A549 (cell line): ENCODE measurements around the gene CAMTA1. TPM values are rescaled to one million over a fixed set of nuclear protein-coding genes. Genes with fewer than 3 reads are reported as not detected.

Experiments
- ATAC-seq, 2 experiments: fragments of 200-7000 bp in 1 of 2; fragments of >200 bp in 1 of 2; cut with Nextera tagmentation in 1 of 2; cut with Tn5 transposase in 1 of 2; 3 replicates each; pipeline versions ENCODE4 v1.8.0 to v1.9.1; 2018 to 2020; ENCODE audit warnings: mild to moderate bottlenecking in 1 of 2, moderate library complexity in 1 of 2
- CTCF ChIA-PET: fragments of 300-600 bp; sonication (Branson Sonifier 250); formaldehyde crosslinking; extraction: SDS; loops from one replicate; lab custom pipeline; 2021; ENCODE audit warnings: antibody characterized with exemption, inconsistent platforms; lab: Yijun Ruan, JAX
- POLR2A ChIA-PET: fragments of 350-600 bp; formaldehyde crosslinking; extraction: SDS; loops from one replicate; lab custom pipeline; 2021; ENCODE audit warnings: antibody characterized with exemption, inconsistent platforms; lab: Yijun Ruan, JAX
- DNase-seq, 2 experiments: peaks; one replicate each; pipeline versions ENCODE4 v3.0.0 to v3.0.0-alpha.2; 2011 to 2016; ENCODE audit warnings: low read depth in 1 of 2, low spot score in 1 of 2
- FAIRE-seq: peaks from 2 replicates; lab custom pipeline; 2011; peaks lifted over from hg19 to GRCh38; lab: Jason Lieb, UNC
- H3K27ac ChIP-seq, 2 experiments: fragments of >200 bp; sonication (Bioruptor Twin); formaldehyde crosslinking; 3 replicates each; pipeline ENCODE4 v1.5.1; 2016 to 2017
- H3K4me1 ChIP-seq: fragments of >200 bp; sonication (Bioruptor Twin); formaldehyde crosslinking; 3 replicates; pipeline ENCODE4 v1.6.1; 2016
- H3K4me2 ChIP-seq: fragments of >200 bp; sonication (Bioruptor Twin); formaldehyde crosslinking; 3 replicates; pipeline ENCODE4 v1.6.1; 2016
- H3K4me3 ChIP-seq: fragments of >200 bp; sonication (Bioruptor Twin); formaldehyde crosslinking; 3 replicates; pipeline ENCODE4 v1.5.1; 2016
- H3K9me3 ChIP-seq: fragments of >200 bp; sonication (Bioruptor Twin); formaldehyde crosslinking; 3 replicates; pipeline ENCODE4 v1.6.1; 2016
- BHLHE40 ChIP-seq: IDR thresholded peaks from 2 replicates; pipeline ENCODE4 v1.6.1; 2012; ENCODE audit warnings: low read depth, low read length, inconsistent platforms
- CBX2 ChIP-seq: fragments of 200-600 bp; sonication (generic); IDR thresholded peaks from 2 replicates; pipeline ENCODE4 v1.6.1; 2016; ENCODE audit warnings: low read depth, mild to moderate bottlenecking, borderline replicate concordance
- CEBPB ChIP-seq, 2 experiments: fragments of >200 bp in 1 of 2; sonication (Bioruptor Twin) in 1 of 2; formaldehyde crosslinking in 1 of 2; IDR thresholded peaks; 2 replicates each; pipeline ENCODE4 v1.6.1; 2012 to 2016
- EHMT2 ChIP-seq: fragments of 200-600 bp; sonication (generic); IDR thresholded peaks from 2 replicates; pipeline ENCODE4 v1.6.1; 2016; ENCODE audit warnings: antibody characterized with exemption, low read depth, mild to moderate bottlenecking, moderate library complexity
- ESRRA ChIP-seq: fragments of 150-350 bp; IDR thresholded peaks from 2 replicates; pipeline ENCODE4 v1.6.1; 2014; ENCODE audit warnings: mild to moderate bottlenecking, low read length, borderline replicate concordance
- FOSB ChIP-seq: fragments of 250-450 bp; sonication (Bioruptor Pico); IDR thresholded peaks from 2 replicates; pipeline ENCODE4 v1.5.0; 2020; ENCODE audit warnings: mild to moderate bottlenecking, moderate library complexity
- FOXS1 ChIP-seq: fragments of 250-450 bp; sonication (Bioruptor Pico); IDR thresholded peaks from 2 replicates; pipeline ENCODE4 v1.5.0; 2020; ENCODE audit warnings: mild to moderate bottlenecking, moderate library complexity
- JUNB ChIP-seq: fragments of >200 bp; sonication (Bioruptor Twin); formaldehyde crosslinking; IDR thresholded peaks from 2 replicates; pipeline ENCODE4 v1.6.1; 2016
- MYC ChIP-seq: IDR thresholded peaks from 2 replicates; pipeline ENCODE4 v1.6.1; 2012; ENCODE audit warnings: mild to moderate bottlenecking, inconsistent platforms, low read length, improper control_type of control experiment, borderline replicate concordance
- NPAS2 ChIP-seq: fragments of 250-450 bp; sonication (Bioruptor Pico); IDR thresholded peaks from 2 replicates; pipeline ENCODE4 v1.8.0; 2022; ENCODE audit warnings: mild to moderate bottlenecking, moderate library complexity, borderline replicate concordance
- NR3C1 ChIP-seq: fragments of >200 bp; sonication (Bioruptor Twin); formaldehyde crosslinking; IDR thresholded peaks from 3 replicates; pipeline ENCODE4 v1.6.1; 2017
- POLR2AphosphoS2 ChIP-seq: conservative IDR thresholded peaks from 2 replicates; pipeline ENCODE4 v1.6.1; 2012; ENCODE audit warnings: low read length, improper control_type of control experiment, inconsistent platforms
- RFX5 ChIP-seq: fragments of 450-650 bp; IDR thresholded peaks from 2 replicates; pipeline ENCODE4 v1.7.1; 2014; ENCODE audit warnings: antibody characterized with exemption, mild to moderate bottlenecking, moderate library complexity
- RNF2 ChIP-seq: fragments of 200-600 bp; sonication (generic); IDR thresholded peaks from 2 replicates; pipeline ENCODE4 v1.6.1; 2016; ENCODE audit warnings: low read depth, mild to moderate bottlenecking, antibody characterized with exemption, moderate library complexity, borderline replicate concordance
- SMC3 ChIP-seq: fragments of >200 bp; sonication (Bioruptor Twin); formaldehyde crosslinking; IDR thresholded peaks from 3 replicates; pipeline ENCODE4 v1.6.1; 2018; ENCODE audit warnings: inconsistent platforms
- TFCP2L1 ChIP-seq: fragments of 250-450 bp; sonication (Bioruptor Pico); IDR thresholded peaks from 2 replicates; pipeline ENCODE4 v1.5.0; 2021; ENCODE audit warnings: mild to moderate bottlenecking
- TP53 ChIP-seq: fragments of 250-450 bp; sonication (Bioruptor Pico); IDR thresholded peaks from 2 replicates; pipeline ENCODE4 v1.5.0; 2021; ENCODE audit warnings: mild to moderate bottlenecking, moderate library complexity
- ZC3H11A ChIP-seq: fragments of 450-650 bp; IDR thresholded peaks from 2 replicates; pipeline ENCODE4 v1.6.1; 2014; ENCODE audit warnings: antibody characterized with exemption, mild to moderate bottlenecking
- ZSCAN20 ChIP-seq: fragments of 250-450 bp; sonication (Bioruptor Pico); IDR thresholded peaks from 2 replicates; pipeline ENCODE4 v1.8.0; 2022; ENCODE audit warnings: mild to moderate bottlenecking, moderate library complexity
- WGBS: methylation state at CpG from one replicate; pipeline ENCODE4 v1.1.6; 2017; ENCODE audit errors: missing lambda C conversion rate; 5-methylcytosine and 5-hydroxymethylcytosine counted together
- polyA plus RNA-seq, 4 experiments: library from polyadenylated mRNA; depleted of rRNA in 3 of 4; stranded (reverse); fragments of >200 nt; fragmentation: RNase III in 1 of 4; extraction: RNeasy Plus Mini Kit Qiagen cat#74134 plus additional on column Dnase treatment in 1 of 4; gene quantifications; 2 replicates in 3 of 4; 3 replicates in 1 of 4; pipeline ENCODE4 v1.2.3, GENCODE V29; 2011 to 2017
- TF ChIP-seq, protein P1 (sequence below): IDR thresholded peaks from 2 replicates; pipeline ENCODE4 v1.6.1; 2012; ENCODE audit warnings: low read depth, borderline replicate concordance
- TF ChIP-seq, protein P2 (sequence below): fragments of 250-450 bp; sonication (Bioruptor Pico); IDR thresholded peaks from 2 replicates; pipeline ENCODE4 v1.5.0; 2020; ENCODE audit warnings: low read depth, mild to moderate bottlenecking, moderate library complexity
- TF ChIP-seq, protein P3 (sequence below): fragments of 150-350 bp; IDR thresholded peaks from 2 replicates; pipeline ENCODE4 v1.6.1; 2014; ENCODE audit warnings: low read depth, mild to moderate bottlenecking, low read length
- TF ChIP-seq, protein P4 (sequence below): fragments of >200 bp; sonication (Bioruptor Twin); formaldehyde crosslinking; IDR thresholded peaks from 3 replicates; pipeline ENCODE4 v1.6.1; 2016

CAMTA1 gene
- polyA plus RNA-seq, 2 of the 4 experiments (the other 2 are of a cell fraction) = 58.8 to 75.0 TPM

DNA sequence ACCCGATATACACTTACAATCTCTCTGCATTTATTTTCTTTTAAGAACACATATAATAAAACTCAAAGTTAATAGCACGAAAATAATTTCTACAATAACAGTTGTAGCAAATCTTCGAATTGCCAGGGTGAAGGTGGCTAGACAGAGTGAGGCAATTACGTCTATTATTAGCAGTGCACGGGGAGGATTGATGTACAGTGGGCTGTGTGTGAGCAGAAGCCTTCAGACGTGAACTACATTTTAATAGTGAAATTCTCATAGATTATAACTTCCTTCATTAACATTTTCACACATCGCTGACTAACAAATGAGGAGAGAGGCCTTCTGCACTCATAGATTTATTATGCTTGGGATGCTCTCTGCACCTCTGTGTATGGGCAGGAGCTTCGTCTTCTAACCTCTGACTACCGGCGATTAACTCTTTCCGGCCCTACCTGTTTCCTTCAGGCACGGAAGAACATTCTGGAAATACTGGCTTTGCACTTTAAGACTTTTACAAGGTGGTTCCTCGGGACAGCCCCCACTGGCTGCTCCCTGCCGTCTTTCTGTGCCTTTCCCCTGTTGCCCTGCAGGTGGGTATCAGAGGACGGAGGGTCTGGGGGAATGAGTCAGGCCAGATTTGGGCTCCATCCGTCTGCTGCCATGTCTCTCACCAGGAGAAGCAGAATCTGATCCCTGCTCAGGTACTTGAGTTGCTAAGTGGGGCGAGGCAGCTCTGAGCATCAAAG, 200.5 kb downstream of the CAMTA1 start:
- FAIRE-seq = no peak
- 56% methylated on average over 17 of the region's 17 CpGs for WGBS
- H3K4me3 ChIP-seq = no peak overlapping the region
- no peak for ATAC-seq
- TF ChIP-seq ESRRA (no peak), ZC3H11A (no peak), EHMT2 (no peak), JUNB (no peak), RNF2 (no peak), SMC3 (no peak), TP53 (CRISPR knock-in tag) (no peak), TFCP2L1 (no peak), MYC (no peak), FOXS1 (no peak)
- TF ChIP-seq, protein P1, sequence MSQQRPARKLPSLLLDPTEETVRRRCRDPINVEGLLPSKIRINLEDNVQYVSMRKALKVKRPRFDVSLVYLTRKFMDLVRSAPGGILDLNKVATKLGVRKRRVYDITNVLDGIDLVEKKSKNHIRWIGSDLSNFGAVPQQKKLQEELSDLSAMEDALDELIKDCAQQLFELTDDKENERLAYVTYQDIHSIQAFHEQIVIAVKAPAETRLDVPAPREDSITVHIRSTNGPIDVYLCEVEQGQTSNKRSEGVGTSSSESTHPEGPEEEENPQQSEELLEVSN = no peak
- TF ChIP-seq, all 56 proteins: peak for 0
- no peaks in the 10 kb centered on the region for H3K4me1 ChIP-seq
- H3K27ac ChIP-seq = no peak overlapping the region
- ChIA-PET CTCF (no interaction called here), POLR2A (no interaction called here)
- no peak for DNase-seq
- H3K4me2 ChIP-seq = no peak overlapping the region
- H3K9me3 ChIP-seq = no peaks in the 10 kb centered on the region; the same call in 2 of the 3 replicates

DNA sequence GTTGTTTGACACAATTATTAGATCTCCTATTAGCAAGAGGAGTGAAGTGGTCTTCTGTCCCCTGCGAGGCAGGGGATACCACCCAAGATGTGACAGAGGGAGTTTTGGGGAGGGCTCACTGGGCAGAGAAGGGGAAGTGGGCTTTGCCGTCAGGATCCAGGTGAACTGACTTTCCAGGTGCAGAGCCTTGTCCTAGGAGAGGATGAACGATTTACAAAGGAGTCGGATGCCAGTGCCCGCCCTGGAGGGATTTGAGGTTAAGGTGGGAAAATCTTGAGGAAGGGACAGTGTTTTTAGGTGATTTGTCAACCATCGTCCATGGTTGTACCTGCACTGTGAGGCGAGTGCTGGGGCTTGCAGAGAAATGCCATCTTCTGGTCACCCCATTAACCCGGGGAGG, 201.0 kb downstream of the CAMTA1 start:
- 65% methylated on average over 6 of the region's 8 CpGs for WGBS
- ChIA-PET POLR2A (no interaction called here), CTCF (no interaction called here)
- FAIRE-seq (no peak), DNase-seq (no peak), ATAC-seq (no peak)
- H3K9me3 ChIP-seq = no peaks in the 10 kb centered on the region; the same call in 2 of the 3 replicates
- H3K4me1 ChIP-seq = peaks cover under 1% of the 10 kb centered on the region; the same call in 1 of the 3 replicates
- TF ChIP-seq RFX5 (no peak), FOXS1 (no peak), EHMT2 (no peak), CEBPB (IDR thresholded peaks at IDR 0.05) (no peak), ESRRA (no peak), NPAS2 (no peak)
- TF ChIP-seq, protein P2, sequence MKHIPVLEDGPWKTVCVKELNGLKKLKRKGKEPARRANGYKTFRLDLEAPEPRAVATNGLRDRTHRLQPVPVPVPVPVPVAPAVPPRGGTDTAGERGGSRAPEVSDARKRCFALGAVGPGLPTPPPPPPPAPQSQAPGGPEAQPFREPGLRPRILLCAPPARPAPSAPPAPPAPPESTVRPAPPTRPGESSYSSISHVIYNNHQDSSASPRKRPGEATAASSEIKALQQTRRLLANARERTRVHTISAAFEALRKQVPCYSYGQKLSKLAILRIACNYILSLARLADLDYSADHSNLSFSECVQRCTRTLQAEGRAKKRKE (CRISPR knock-in tag) = no peak
- TF ChIP-seq, protein P3, sequence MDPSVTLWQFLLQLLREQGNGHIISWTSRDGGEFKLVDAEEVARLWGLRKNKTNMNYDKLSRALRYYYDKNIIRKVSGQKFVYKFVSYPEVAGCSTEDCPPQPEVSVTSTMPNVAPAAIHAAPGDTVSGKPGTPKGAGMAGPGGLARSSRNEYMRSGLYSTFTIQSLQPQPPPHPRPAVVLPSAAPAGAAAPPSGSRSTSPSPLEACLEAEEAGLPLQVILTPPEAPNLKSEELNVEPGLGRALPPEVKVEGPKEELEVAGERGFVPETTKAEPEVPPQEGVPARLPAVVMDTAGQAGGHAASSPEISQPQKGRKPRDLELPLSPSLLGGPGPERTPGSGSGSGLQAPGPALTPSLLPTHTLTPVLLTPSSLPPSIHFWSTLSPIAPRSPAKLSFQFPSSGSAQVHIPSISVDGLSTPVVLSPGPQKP = no peak
- H3K4me3 ChIP-seq = no peak overlapping the region
- H3K27ac ChIP-seq = no peak overlapping the region
- H3K4me2 ChIP-seq = no peak overlapping the region

DNA sequence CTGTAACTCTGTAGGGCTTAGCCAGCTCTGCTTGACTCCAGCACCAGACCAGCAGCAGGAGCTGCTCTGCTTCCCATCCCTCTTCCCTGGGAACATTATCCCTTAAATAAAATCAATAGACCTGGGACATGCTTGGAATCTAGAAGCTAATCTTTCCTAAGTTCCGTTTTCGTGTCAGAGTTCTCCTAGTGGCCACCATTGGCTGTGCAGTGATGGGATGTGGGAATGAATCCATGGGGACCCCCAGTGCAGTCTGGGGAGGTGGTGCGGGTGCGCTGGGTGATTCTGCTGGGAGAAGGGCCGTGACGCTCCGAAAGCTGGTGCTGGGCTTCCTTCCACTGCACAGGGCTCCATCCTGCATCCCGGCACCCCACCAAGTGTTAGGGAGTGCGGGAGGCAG, 202.7 kb downstream of the CAMTA1 start:
- DNase-seq (no peak), ATAC-seq (no peak), FAIRE-seq (no peak)
- no peak overlapping the region for H3K27ac ChIP-seq
- peaks cover 3% of the 10 kb centered on the region; the same call in 1 of the 3 replicates for H3K4me1 ChIP-seq
- CTCF ChIA-PET = no interaction called here
- no peaks in the 10 kb centered on the region; the same call in 1 of the 3 replicates for H3K9me3 ChIP-seq
- POLR2A ChIA-PET = no interaction called here
- H3K4me3 ChIP-seq = no peak overlapping the region
- H3K4me2 ChIP-seq = no peak overlapping the region
- 86% methylated on average over 5 of the region's 9 CpGs for WGBS
- TF ChIP-seq MYC (no peak), POLR2AphosphoS2 (no peak), ESRRA (no peak), FOSB (CRISPR knock-in tag) (no peak), CBX2 (no peak), ZSCAN20 (CRISPR knock-in tag) (no peak), NR3C1 (no peak), BHLHE40 (no peak)
- TF ChIP-seq, protein P3 = no peak
- TF ChIP-seq, protein P2 (CRISPR knock-in tag) = no peak
- TF ChIP-seq, protein P4, sequence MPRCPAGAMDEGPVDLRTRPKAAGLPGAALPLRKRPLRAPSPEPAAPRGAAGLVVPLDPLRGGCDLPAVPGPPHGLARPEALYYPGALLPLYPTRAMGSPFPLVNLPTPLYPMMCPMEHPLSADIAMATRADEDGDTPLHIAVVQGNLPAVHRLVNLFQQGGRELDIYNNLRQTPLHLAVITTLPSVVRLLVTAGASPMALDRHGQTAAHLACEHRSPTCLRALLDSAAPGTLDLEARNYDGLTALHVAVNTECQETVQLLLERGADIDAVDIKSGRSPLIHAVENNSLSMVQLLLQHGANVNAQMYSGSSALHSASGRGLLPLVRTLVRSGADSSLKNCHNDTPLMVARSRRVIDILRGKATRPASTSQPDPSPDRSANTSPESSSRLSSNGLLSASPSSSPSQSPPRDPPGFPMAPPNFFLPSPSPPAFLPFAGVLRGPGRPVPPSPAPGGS = no peak
